ENCODE results near the gene BCR. TPM values are rescaled to one million over a fixed set of nuclear protein-coding genes. Genes with fewer than 3 reads are reported as not detected.

The BCR gene
- total RNA-seq, 2 experiments from 2014 or later, result 42.2 to 51.3 TPM

- peak overlapping the region; percentile 55; the same call in 1 of the 2 replicates for H3K4me2 ChIP-seq (ENCODE audit: low read length)
- peaks cover under 1% of the 10 kb centered on the region for H3K36me3 ChIP-seq (ENCODE audit: insufficient read depth, low read length)
- H3K9me3 ChIP-seq (ENCODE audit: low read length), result no peaks in the 10 kb centered on the region
- TF ChIP-seq EZH2phosphoT487 (IDR thresholded peaks at IDR 0.05; ENCODE audit: borderline replicate concordance, low read depth, low read length) (no peak), CTCF (conservative IDR thresholded peaks at IDR 0.05; ENCODE audit: low read length) (no peak)
- peak overlapping the region; percentile 56 for H3K27ac ChIP-seq (ENCODE audit: low read depth, low read length, poor library complexity, severe bottlenecking)
- no TSS peak for BruUV-seq (replicated peaks)
- H3K4me1 ChIP-seq (ENCODE audit: insufficient read depth, low read length, poor library complexity, severe bottlenecking), result peaks cover 77% of the 10 kb centered on the region
- no peak for DNase-seq (ENCODE audit: low spot score)
- POLR2A ChIA-PET, result interaction anchor here (0.6 to 1.7 kb wide), 4 partner anchors 8 to 668 kb away, joined by 3 to 7 read pairs (median 5); no protein-coding TSS in a partner anchor
- H3K4me3 ChIP-seq (ENCODE audit: low read depth, low read length, poor library complexity, severe bottlenecking), result no peak overlapping the region
- peaks cover 18% of the 10 kb centered on the region; the same call in 1 of the 2 replicates for H3K79me2 ChIP-seq (ENCODE audit: insufficient read depth, low read depth, low read length)
- intact Hi-C loops (cut with micrococcal nuclease; ENCODE audit: unreplicated experiment), result no loop called here
- CTCF ChIA-PET (ENCODE audit: unreplicated experiment), result no interaction called here
- H4K20me1 ChIP-seq (ENCODE audit: insufficient read depth, low read length), result no peaks in the 10 kb centered on the region; the same call in 1 of the 2 replicates
- no peak overlapping the region for H2AFZ ChIP-seq (ENCODE audit: low read length)
- no peaks in the 10 kb centered on the region for H3K9me2 ChIP-seq (ENCODE audit: insufficient read depth, low read length)
Observed at GRCh38 chr22:23211622-23212021, 31.3 kb downstream of the BCR start.

GRCh38 chr22:23212061-23213021, 32.0 kb downstream of the BCR start:
- Histone ChIP-seq H3K36me3 (ENCODE audit: insufficient read depth, low read length) (no peaks in the 10 kb centered on the region; the same call in 1 of the 2 replicates), H3K9me2 (ENCODE audit: insufficient read depth, low read length) (no peaks in the 10 kb centered on the region), H3K4me1 (ENCODE audit: insufficient read depth, low read length, poor library complexity, severe bottlenecking) (peaks cover 79% of the 10 kb centered on the region), H3K79me2 (ENCODE audit: insufficient read depth, low read depth, low read length) (peaks cover 18% of the 10 kb centered on the region; the same call in 1 of the 2 replicates), H3K27ac (ENCODE audit: low read depth, low read length, poor library complexity, severe bottlenecking) (peak overlapping the region; percentile 56), H2AFZ (ENCODE audit: low read length) (no peak overlapping the region), H3K9me3 (ENCODE audit: low read length) (no peaks in the 10 kb centered on the region), H4K20me1 (ENCODE audit: insufficient read depth, low read length) (no peaks in the 10 kb centered on the region; the same call in 1 of the 2 replicates), H3K4me2 (ENCODE audit: low read length) (peak overlapping the region; percentile 55), H3K4me3 (ENCODE audit: low read depth, low read length, poor library complexity, severe bottlenecking) (peak overlapping the region; percentile 3)
- intact Hi-C loops (cut with micrococcal nuclease; ENCODE audit: unreplicated experiment), result no loop called here
- CTCF ChIA-PET (ENCODE audit: unreplicated experiment), result no interaction called here
- no peak for TF ChIP-seq CTCF (conservative IDR thresholded peaks at IDR 0.05; ENCODE audit: low read length)
- no TSS peak for BruUV-seq (replicated peaks)
- DNase-seq (ENCODE audit: low spot score), result peak; percentile 78
- POLR2A ChIA-PET, result interaction anchor here (0.6 to 2.1 kb wide), 3 partner anchors 7 to 58 kb away, joined by 3 to 7 read pairs (median 5); no protein-coding TSS in a partner anchor
